ENCODE results near the gene BOLA3. TPM values are rescaled to one million over a fixed set of nuclear protein-coding genes. Genes with fewer than 3 reads are reported as not detected.

Gene BOLA3
- total and polyA plus RNA-seq, 11 donors: 52.2 to 242 (median 65.3) TPM

- H3K9me3 ChIP-seq: no peaks in the 10 kb centered on the region
- TF ChIP-seq POLR2A (IDR thresholded peaks at IDR 0.05): no peak
- no peak for TF ChIP-seq CTCF (IDR thresholded peaks at IDR 0.05)
- no peak overlapping the region for H3K27ac ChIP-seq
- 89 to 91% (median 90%) methylated on average over 6 of the region's 6 CpGs for WGBS, 4 donors
- no peaks in the 10 kb centered on the region for H3K27me3 ChIP-seq
- intact Hi-C loops (cut with DNase I): loop anchor here in 1 of 10 donors (10.0 kb wide), 1 partner anchor 279 kb away; the partner anchor contains the start of gene STAMBP
- peaks cover 0 to 62% (median 34%) of the 10 kb centered on the region in 9 donors for H3K36me3 ChIP-seq
- H3K4me1 ChIP-seq: no peaks in the 10 kb centered on the region
- ATAC-seq: no peak
- DNase-seq: no peak
- H3K4me3 ChIP-seq: no peak overlapping the region
Observed at GRCh38 chr2:74103763-74104162, 43.9 kb downstream of the BOLA3 start.

- Histone ChIP-seq H3K4me3 (no peak overlapping the region), H3K27ac (no peak overlapping the region), H3K27me3 (no peaks in the 10 kb centered on the region), H3K4me1 (no peaks in the 10 kb centered on the region), H3K9me3 (no peaks in the 10 kb centered on the region), H3K36me3 (peaks cover 0 to 66% (median 35%) of the 10 kb centered on the region in 9 donors)
- intact Hi-C loops (cut with DNase I): loop anchor here in 1 of 10 donors (10.0 kb wide), 1 partner anchor 278 kb away; the partner anchor contains the start of gene STAMBP
- 92 to 97% (median 95%) methylated on average over 14 of the region's 14 CpGs for WGBS, 4 donors
- no peak for DNase-seq
- no peak for TF ChIP-seq POLR2A (IDR thresholded peaks at IDR 0.05)
- no peak for TF ChIP-seq CTCF (IDR thresholded peaks at IDR 0.05)
- ATAC-seq: no peak
Observed at GRCh38 chr2:74102516-74102915, 45.2 kb downstream of the BOLA3 start.

DNA sequence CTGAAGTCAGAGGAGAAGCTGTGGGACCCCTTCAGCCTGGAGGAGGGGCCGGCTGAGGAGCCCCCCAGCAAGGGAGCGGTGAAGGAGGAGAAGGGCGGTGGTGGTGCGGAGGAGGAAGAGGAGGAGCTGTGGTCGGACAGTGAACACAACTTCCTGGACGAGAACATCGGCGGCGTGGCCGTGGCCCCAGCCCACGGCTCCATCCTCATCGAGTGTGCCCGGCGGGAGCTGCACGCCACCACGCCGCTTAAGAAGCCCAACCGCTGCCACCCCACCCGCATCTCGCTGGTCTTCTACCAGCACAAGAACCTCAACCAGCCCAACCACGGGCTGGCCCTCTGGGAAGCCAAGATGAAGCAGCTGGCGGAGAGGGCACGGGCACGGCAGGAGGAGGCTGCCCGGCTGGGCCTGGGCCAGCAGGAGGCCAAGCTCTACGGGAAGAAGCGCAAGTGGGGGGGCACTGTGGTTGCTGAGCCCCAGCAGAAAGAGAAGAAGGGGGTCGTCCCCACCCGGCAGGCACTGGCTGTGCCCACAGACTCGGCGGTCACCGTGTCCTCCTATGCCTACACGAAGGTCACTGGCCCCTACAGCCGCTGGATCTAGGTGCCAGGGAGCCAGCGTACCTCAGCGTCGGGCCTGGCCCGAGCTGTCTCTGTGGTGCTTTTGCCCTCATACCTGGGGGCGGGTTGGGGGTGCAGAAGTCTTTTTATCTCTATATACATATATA is 46.0 kb downstream of the BOLA3 start:
- no peak for ATAC-seq
- H3K27ac ChIP-seq: no peak overlapping the region
- no peak overlapping the region for H3K4me3 ChIP-seq
- H3K9me3 ChIP-seq: no peaks in the 10 kb centered on the region
- intact Hi-C loops (cut with DNase I): loop anchor here in 1 of 10 donors (10.0 kb wide), 1 partner anchor 277 kb away; the partner anchor contains the start of gene STAMBP
- no peak for DNase-seq
- WGBS, 4 donors: 95 to 96% (median 95%) methylated on average over 38 to 39 of the region's 39 CpGs
- H3K4me1 ChIP-seq: no peaks in the 10 kb centered on the region
- peaks cover 0 to 71% (median 35%) of the 10 kb centered on the region in 9 donors for H3K36me3 ChIP-seq
- TF ChIP-seq CTCF (IDR thresholded peaks at IDR 0.05) (no peak), POLR2A (IDR thresholded peaks at IDR 0.05) (no peak)
- H3K27me3 ChIP-seq: no peaks in the 10 kb centered on the region
